GM18511 (cell line): Measurements from ENCODE around the gene TGFBR1.

ENCODE experiments used
- ATAC-seq: cut with Tn5 transposase; IDR thresholded peaks from one replicate; pipeline ENCODE4 v1.9.1; 2021; ENCODE audit warnings: mild to moderate bottlenecking, moderate library complexity; ENCODE audit not compliant: unreplicated experiment

The TGFBR1 gene

GRCh38 chr9:99166149-99166548 lies 61.2 kb downstream of the TGFBR1 start:
- ATAC-seq = no peak

GRCh38 chr9:99167119-99167518 lies 62.2 kb downstream of the TGFBR1 start:
- no peak for ATAC-seq

GRCh38 chr9:99167694-99168093 lies 62.8 kb downstream of the TGFBR1 start:
- peak; percentile 50 for ATAC-seq

DNA sequence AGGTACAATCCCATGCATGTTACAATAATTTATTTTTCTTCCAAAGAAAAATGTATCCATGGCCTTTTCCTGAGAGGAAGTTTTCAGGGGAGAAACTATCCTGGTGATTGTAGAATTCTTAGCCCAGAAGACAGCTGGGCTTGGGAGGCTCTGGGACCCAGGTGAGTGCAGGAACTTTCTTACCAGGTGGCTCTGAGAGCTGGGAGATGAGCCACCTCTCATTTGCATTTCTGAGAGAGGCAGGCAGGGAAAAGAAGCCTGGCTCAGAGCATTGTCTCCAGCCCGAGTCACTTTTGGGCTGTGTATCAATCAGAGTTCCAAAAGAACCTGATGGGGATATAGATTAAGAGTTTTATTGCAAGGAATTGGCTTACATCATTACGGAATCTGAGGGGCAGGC lies 64.2 kb downstream of the TGFBR1 start:
- no peak for ATAC-seq

GRCh38 chr9:99169982-99170761 lies 65.3 kb downstream of the TGFBR1 start:
- ATAC-seq = no peak

GRCh38 chr9:99171225-99172123 lies 66.6 kb downstream of the TGFBR1 start:
- ATAC-seq = no peak

DNA sequence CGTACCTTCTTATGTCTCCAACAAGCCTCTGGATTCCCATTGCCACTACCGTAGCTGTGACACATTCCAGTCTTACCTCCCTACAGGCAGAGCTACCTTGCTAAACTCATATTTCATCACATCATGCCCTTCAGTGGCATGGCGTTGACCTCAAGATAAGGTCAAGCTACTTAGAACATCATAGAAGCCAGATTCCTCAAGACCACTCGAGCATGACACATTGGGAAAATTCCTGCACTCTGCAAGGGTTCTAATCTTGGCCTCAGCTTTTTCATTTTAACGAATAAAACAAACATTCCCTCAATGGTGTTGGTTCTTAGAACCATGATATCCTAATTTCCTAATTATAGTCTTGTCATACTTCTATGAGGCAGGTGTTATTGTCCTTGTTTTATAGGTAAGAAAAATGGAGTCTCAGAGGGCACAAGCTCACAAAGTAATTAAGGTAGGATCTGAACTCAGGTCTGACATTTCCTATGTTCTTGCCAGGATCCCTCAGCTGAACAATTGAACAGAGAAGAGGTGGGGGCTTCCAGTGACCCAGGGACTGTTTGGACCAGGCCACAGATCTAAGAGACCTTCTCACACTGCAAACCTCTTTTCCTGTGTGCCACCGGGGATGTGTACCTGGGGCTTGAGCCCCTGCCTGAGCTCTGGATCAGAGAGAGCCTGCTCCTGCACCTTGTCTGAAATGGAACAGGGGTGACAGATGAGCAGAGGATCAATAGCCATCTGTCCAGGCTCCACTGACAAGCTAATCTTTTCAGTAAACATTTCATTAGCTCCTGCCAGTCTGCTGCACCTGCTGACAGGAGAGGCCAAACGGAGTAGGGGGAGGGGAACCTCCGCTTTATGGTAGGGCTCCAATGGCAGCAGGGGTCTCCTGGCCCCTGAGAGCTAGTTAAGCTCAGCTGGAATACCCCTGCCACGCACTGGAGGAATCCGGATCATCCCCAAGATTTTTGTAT lies 67.5 kb downstream of the TGFBR1 start:
- ATAC-seq = no peak

DNA sequence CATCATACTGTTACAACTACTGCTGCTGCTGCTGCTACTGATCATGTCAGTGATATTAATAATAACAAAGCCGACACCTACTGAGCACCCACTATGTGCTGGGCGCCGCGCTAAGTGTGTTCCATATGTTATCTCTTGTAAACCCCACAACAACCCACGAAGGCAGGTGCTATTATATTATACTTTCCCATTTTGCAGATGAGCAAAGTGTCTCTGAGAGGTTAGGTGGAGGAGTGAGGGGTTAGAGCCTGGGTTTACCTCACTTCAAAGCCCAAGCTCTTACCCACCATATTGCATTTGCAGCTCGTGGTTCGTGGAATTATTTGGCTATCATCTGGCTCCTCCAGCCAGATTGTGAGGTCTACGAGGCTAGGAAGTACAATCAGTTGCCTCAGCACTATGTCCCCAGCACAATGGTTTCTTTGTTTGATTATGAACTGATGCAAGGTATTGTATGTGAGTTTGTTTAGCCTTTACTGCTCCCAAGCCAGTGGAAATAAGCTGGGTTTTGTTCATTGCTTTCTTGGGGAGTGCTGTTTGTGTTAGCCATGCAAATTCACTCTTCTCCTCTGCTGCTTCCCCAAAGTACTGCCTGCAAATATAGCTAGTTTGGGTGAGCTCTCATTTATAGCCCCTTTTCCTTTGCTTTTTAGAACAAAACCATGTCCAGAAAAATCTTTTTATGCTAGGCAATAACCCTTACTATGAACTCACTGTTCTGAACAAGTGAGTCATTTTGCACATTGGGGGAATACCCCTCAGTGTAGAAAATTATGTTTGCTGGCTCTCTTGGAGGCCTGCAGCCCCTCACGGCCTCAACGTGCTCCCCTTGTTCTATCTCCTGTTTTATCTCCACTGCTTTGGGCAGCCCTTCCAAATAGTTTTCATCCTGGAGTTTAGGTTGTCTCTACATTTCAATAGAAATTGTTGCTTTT lies 68.9 kb downstream of the TGFBR1 start:
- ATAC-seq = no peak

DNA sequence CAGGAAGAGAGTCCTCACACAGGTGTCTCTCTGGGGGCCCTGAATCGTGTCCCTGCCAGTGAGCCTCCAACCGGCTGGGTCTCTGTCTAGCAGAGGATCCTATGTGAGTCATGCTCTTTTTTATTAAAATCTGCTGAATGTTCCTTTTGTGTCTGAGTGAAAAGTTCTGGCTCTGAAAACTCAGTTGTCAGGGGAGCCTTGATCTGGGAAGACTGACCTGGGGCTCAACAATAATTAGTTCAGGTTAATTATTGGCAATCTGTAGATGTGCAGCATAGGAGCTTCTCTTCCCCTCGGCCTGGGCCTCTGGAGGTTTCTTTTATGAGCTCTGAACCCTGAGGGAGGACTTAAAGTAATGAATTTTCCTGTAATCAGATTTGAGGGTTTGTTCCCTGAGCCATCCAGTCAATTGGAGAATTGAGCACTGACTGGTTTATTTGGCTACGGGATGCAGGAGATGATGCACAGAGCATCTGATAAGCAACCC lies 71.7 kb downstream of the TGFBR1 start:
- no peak for ATAC-seq

DNA sequence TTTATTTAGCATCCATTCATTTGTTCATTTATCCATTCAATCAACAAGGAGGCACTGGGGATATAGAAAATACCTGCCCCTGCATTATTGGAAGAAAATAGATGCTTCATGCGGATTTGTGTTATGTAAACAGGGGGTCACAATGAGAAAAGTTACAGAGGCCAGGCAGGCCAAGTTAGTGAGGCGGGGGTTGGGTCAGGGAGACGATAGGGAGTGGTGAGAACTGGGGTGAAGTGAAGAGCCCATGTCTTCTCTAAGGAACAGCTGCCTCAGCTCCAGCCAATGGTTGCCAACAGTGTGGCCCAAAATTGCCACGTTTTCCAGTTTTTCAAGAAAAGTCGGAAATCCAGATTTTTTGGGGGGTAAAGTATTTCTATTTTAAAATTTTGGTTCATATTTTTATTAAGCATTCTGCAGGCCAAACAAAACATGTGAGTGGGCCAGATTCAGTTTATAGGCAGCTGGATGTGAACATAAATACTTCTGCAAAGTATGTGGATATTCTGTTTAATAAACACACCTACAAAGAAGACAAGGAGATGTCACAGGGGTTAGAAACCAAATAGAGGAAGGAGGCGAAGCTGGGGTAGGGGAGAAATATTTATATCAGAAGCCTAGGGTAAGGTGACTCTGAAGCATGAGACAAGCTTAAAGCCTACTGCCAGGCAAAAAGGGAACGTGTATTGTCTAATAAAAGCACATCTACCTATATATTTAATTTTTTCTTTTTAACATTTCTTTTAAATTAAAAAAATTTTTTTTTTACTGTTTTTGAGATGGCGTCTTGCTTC lies 72.9 kb downstream of the TGFBR1 start:
- no peak for ATAC-seq

DNA sequence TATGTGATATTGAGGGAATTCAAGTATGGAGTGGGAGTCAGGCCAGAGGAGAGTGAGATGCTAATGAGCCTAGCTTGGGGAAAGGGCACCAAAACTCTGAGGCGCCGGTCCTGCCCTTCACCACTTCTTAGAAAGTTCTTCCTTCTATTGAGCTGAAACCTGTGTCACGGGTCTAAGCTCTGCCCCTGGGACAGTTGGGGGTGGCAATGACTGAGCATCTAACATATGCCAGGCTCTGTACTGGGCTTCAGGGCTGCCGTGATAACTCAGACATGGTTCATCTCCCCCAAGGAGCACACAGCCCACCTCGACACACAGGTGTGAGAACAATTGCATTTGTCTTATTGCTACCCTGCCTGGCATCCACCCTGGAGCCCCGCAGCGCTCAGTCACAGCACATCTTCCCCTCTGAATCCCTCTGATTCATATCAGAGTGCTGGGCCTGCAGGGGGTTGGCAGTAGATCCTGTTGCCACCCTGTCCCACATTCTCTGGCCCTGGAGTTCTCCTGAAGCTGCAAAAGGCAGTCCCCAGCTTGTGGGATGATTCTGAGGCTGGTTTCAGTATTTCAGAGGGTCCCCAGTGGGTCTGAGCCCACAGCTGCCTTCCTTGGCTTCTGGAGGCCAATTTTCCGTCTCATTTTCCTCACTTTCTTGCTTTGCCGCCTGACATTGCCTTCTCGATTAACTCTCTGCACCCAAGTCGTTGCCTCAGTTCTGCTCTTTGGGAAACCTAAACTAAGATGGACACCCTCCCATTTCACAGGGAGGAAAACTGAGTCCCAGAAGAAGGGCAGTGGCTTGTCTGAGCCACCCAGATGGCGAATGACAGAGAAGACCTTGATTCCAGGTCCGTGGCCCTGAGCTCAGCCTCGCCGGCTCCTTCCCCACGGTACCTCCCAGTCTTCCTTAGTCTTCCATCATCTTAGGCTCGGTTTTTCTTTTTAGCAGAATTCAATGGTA lies 74.3 kb downstream of the TGFBR1 start:
- ATAC-seq = no peak

DNA sequence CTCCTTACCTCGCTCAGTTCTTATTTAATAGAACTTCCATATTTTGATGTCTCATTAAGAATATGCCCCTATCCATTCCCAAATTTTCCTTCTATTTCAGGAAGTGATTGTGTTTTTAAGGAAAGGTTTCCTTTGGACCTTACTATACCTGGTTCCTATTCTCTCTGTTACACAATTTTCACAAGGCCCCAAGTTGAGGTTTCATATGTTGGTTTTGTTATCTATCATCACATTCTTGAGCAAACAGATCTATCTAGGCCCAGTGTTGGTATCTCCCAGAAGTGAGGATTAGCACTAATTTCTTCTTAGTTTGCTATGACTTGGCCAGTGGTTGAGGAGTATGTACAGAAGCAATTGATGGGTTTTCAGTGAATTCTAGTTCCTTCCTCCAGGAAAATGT lies 75.3 kb downstream of the TGFBR1 start:
- ATAC-seq = no peak

DNA sequence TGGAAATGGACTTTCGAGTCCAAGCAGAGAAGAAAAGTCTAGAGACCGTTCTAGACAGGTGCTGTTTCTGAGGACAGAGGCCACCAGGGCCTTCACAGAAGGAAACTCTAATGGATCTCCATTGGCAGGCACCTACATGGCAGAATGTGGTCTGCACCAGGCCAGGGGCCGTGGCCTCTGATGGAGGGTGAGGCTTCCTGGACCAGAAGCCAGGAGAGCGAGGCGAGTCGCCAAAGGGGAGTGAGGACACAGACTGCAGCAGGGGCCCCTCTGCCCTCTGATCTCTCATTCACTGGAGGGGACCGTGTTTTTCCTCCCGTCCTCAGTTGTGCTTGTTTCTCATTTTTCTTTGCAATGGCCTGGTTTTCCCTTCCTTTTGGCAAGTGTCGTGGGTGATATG lies 75.7 kb downstream of the TGFBR1 start:
- ATAC-seq = no peak

GRCh38 chr9:99181206-99181605 lies 76.3 kb downstream of the TGFBR1 start:
- ATAC-seq = no peak

- peak; percentile 51 for ATAC-seq
Measured at GRCh38 chr9:99181621-99182020, 76.7 kb downstream of the TGFBR1 start.

DNA sequence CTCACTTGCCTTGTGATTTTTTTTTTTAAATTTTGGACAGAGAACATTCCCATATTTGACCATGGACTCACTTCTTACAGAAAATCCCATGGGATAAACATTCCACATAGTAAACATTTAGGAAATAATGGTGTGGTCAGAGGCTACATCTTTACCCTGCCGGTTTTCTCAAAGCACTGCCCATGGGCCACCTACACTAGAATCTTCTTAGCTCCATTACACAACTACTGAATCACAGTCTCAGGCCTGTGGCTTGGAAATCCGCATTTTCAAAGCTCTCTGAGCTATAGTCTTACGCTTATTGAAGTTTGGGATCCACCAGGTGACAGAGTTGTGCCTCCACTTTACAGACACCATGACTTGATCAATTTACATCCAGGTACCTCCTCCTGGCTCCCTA lies 77.4 kb downstream of the TGFBR1 start:
- no peak for ATAC-seq

DNA sequence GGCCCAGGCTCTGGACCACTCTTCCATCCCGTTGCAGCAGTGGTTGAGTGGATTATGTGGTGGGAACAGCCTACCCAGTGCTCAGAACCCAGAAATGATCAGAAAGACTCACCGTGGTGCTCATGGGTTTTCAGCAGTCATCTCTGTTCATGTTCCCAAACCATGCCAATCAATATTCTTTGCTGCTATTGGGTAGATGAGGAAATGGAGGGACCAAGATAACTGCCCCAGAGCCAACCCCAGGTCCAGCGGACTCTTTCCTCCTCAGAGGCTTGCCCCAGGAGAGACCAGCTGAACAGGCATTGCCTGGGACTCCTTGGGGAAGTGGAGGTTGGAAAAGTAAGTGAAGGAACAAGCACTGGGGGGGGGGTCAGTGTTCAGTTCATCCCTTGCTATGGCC lies 78.7 kb downstream of the TGFBR1 start:
- no peak for ATAC-seq

DNA sequence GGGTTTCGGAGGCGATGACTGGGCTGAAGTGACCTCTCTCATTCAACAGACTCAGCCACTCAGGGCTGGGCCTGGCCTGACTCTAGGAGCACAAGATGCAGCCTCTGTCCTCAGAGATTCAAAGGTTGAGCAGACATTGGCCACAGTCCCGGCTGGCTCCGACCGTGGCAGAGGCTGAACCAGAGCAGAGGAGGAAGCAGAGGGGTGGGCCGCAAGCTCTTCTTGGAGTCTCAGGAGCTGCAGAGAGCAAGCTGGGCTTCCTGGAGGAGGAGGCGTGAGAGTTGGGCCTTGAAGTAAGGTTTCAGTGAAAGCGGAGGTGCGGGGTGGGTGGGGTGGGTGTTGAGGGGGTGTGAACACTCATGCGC lies 79.2 kb downstream of the TGFBR1 start:
- no peak for ATAC-seq
